T47D (cell line): Measurements from ENCODE around the gene CD2.
A peak's percentile ranks its signal among the peaks of the same experiment; 100 is the strongest.

Source experiments
- DNase-seq, 2 experiments: peaks; one replicate each; pipeline versions ENCODE4 v3.0.0 to v3.0.0-alpha.2; 2011 to 2012; ENCODE audit warnings: low read depth in 1 of 2, low spot score in 1 of 2
- JUND ChIP-seq: IDR thresholded peaks from 2 replicates; pipeline ENCODE4 v1.6.1; 2012; ENCODE audit warnings: low read depth
- in situ Hi-C: cut with HindIII; loops from 2 replicates; pipeline ENCODE4 v1.10.0; 2016; ENCODE audit warnings: low sequenced_read_pairs, low pct_unique_long_range_greater_than_20kb

CD2 gene, protein sequence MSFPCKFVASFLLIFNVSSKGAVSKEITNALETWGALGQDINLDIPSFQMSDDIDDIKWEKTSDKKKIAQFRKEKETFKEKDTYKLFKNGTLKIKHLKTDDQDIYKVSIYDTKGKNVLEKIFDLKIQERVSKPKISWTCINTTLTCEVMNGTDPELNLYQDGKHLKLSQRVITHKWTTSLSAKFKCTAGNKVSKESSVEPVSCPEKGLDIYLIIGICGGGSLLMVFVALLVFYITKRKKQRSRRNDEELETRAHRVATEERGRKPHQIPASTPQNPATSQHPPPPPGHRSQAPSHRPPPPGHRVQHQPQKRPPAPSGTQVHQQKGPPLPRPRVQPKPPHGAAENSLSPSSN

GRCh38 chr1:116754198-116754977 lies at the start of gene CD2:
Gene CD2, plus strand, starts transcription at chr1:116754430. Its CDS starts 63 bp downstream, at chr1:116754493.
- in situ Hi-C loops, result no loop called here
- no peak for TF ChIP-seq JUND
- DNase-seq, result no peak

DNA sequence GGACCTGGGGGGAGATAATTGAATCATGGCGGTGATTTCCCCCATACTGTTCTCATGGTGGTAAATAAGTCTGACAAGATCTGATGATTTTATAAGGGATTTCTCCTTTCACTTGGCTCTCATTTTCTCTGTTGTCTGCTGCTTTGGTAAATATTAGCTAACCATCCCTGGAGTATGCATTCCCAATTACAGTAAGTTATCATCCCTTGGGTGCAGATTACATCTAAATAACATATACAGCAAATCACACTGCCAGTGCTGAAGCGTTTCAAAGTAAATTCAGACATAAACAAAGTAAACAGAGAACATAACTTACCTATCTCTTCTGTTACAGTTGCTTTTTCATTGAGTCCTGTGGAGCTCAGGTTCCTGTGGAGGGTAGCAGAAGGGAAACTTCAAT lies 48.1 kb upstream of the CD2 start:
- peak; percentile 60; the same call in 1 of the 2 replicates for TF ChIP-seq JUND
- in situ Hi-C loops, result no loop called here
- peak in 1 of 2 experiments; percentile 57 for DNase-seq

DNA sequence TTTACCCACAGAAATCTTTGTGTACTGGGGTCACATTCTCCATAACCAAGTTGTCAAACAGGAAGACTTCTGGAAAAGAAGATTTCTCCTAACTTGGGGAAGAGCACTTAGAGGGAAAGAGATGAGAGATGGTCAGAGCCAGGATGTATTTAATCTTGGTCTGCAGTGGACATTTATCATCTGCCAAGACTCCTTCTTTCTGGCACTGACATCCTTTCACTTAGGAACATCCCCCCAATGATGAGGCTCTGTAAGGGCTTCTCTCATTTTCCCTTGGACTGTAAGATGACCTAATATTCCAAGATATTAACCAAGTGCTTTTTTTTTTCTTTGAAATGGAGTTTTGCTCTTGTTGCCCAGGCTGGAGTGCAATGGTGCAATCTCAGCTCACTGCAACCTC lies 47.4 kb upstream of the CD2 start:
- in situ Hi-C loops, result no loop called here
- no peak for DNase-seq
- TF ChIP-seq JUND, result no peak

GRCh38 chr1:116708255-116708900 lies 45.9 kb upstream of the CD2 start:
- no peak for TF ChIP-seq JUND
- peak in 1 of 2 experiments; percentile 80 for DNase-seq
- in situ Hi-C loops, result no loop called here

DNA sequence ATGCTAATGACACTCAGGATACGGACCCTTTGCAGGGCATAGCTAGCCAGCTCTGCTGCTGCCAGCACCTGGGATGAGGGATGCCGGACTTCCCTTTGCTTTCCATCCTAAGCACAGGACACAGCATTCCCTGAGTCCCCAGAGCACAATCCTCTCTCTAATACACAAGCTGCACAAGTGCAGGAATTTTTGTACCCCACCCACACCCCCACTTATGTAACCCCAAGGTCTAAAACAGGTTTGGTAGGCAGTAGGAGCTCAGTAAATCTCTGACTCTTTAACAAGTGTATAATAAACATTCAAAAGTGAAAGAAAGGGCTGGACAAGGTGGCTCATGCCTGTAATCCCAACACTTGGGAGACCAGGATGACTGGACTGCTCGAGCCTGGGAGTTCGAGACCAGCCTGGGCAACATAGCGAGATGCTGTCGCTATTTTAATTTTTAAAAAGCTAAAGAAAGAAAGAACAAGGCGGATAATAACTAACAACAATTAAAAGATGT lies 44.5 kb upstream of the CD2 start:
- TF ChIP-seq JUND, result no peak
- in situ Hi-C loops, result no loop called here
- no peak for DNase-seq

GRCh38 chr1:116710420-116711262 lies 43.6 kb upstream of the CD2 start:
- in situ Hi-C loops, result no loop called here
- TF ChIP-seq JUND, result no peak
- DNase-seq, result no peak

- in situ Hi-C loops, result no loop called here
- TF ChIP-seq JUND, result no peak
- DNase-seq, result no peak
Observed at GRCh38 chr1:116711263-116711840, 42.9 kb upstream of the CD2 start.

DNA sequence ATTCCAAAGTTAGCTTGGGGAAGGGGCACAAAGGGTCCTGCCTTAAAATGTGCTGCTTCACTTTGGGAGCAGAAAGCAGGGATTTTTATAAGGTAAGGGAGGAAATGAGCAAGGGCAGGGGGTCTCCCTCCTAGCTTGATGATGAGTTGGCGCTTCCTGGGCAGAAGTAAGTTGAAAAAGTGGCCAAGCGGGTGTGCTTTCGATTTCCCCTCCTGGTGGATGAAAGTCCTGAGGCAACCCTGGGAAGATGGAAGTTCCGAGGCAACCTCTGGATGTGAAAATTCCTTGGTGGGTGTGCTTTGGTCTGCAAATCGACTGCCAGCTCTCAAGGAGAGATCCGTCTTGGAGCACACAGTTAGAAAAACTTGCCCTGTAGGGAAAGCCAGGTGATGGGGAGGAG lies 41.7 kb upstream of the CD2 start:
- in situ Hi-C loops, result no loop called here
- DNase-seq, result no peak
- TF ChIP-seq JUND, result no peak

GRCh38 chr1:116713474-116713873 lies 40.8 kb upstream of the CD2 start:
- TF ChIP-seq JUND, result no peak
- in situ Hi-C loops, result no loop called here
- DNase-seq, result no peak

DNA sequence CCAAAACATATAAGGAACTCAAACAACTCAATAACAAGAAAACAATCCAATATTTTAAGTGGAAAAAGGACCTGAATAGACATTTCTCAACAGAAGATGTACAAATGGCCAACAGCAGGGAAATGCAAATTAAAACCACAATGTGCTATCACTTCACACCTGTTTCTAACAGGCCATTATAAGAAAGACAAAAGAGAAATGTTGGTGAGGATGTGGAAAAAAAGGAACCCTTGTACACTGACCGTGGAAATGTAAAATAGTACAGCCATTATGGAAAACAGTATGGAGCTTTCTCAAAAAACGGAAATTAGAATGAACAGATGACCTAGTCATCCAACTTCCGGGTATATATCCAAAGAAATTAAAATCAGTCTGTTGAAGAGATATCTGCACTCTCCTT lies 37.8 kb upstream of the CD2 start:
- in situ Hi-C loops, result no loop called here
- TF ChIP-seq JUND, result no peak
- DNase-seq, result no peak

DNA sequence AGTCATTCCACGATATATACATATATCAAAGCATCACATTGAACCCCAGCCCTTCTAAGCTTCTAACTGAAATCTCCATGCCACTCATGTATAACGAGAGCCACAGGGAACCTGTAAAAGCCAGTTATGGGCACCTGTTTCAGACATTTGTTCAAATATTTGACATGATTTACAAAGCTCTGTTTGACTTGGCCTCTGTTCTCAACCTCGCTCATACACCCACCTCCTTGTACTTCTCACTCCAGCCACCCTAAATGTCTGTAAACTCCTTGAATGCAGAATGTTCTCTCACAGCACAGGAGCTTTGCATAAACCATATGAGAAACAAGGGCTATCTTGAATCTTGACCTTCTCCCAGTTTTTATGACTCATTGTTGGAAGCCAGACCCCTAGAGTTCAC lies 36.9 kb upstream of the CD2 start:
- no peak for TF ChIP-seq JUND
- in situ Hi-C loops, result no loop called here

GRCh38 chr1:116720364-116721038 lies 33.7 kb upstream of the CD2 start:
- in situ Hi-C loops, result no loop called here
- TF ChIP-seq JUND, result no peak

More for the DNA sequence above, 36.9 kb upstream of the CD2 start:
- peak in 1 of 2 experiments; percentile 55 for DNase-seq

More at GRCh38 chr1:116720364-116721038, 33.7 kb upstream of the CD2 start:
- DNase-seq, result peak in 1 of 2 experiments; percentile 30
